Smooth muscle cell (in vitro differentiated cells): ENCODE results near the gene ARL13B. TPM values are rescaled to one million over a fixed set of nuclear protein-coding genes. Genes with fewer than 3 reads are reported as not detected.

Source experiments
- DNase-seq: peaks from one replicate; lab custom pipeline; 2025; ENCODE audit not compliant: unreplicated experiment; lab: John Stamatoyannopoulos, UW
- H2AFZ ChIP-seq: fragments of 200-600 bp; sonication (generic); 2 replicates; pipeline ENCODE4 v1.6.0; 2016; ENCODE audit warnings: antibody characterized with exemption, low read depth, mild to moderate bottlenecking
- H3F3A ChIP-seq: fragments of 200-600 bp; sonication (generic); 2 replicates; pipeline ENCODE4 v1.6.0; 2017; ENCODE audit warnings: antibody characterized with exemption, low read depth
- H3K27ac ChIP-seq: fragments of 200-600 bp; sonication (generic); 2 replicates; pipeline ENCODE4 v1.5.1; 2016; ENCODE audit warnings: low read depth, mild to moderate bottlenecking
- H3K27me3 ChIP-seq: fragments of 200-600 bp; sonication (generic); 2 replicates; pipeline ENCODE4 v1.6.1; 2016; ENCODE audit warnings: low read depth, mild to moderate bottlenecking
- H3K36me3 ChIP-seq: fragments of 200-600 bp; sonication (generic); 2 replicates; pipeline ENCODE4 v1.5.1; 2016; ENCODE audit warnings: low read depth
- H3K4me1 ChIP-seq: fragments of 200-600 bp; sonication (generic); 2 replicates; pipeline ENCODE4 v1.5.1; 2016; ENCODE audit warnings: low read depth
- H3K4me2 ChIP-seq: fragments of 200-600 bp; sonication (generic); 2 replicates; pipeline ENCODE4 v1.6.0; 2016; ENCODE audit warnings: mild to moderate bottlenecking
- H3K4me3 ChIP-seq: fragments of 200-600 bp; sonication (generic); 2 replicates; pipeline ENCODE4 v1.5.1; 2016; ENCODE audit warnings: mild to moderate bottlenecking
- H3K79me2 ChIP-seq: fragments of 200-600 bp; sonication (generic); 2 replicates; pipeline ENCODE4 v1.6.0; 2016; ENCODE audit warnings: low read depth, mild to moderate bottlenecking
- H3K9ac ChIP-seq: fragments of 200-600 bp; sonication (generic); 2 replicates; pipeline ENCODE4 v1.6.0; 2016; ENCODE audit warnings: low read depth
- H3K9me3 ChIP-seq: fragments of 200-600 bp; sonication (generic); replicated peaks from 2 replicates; pipeline ENCODE4 v1.5.1; 2016; ENCODE audit warnings: low read depth
- H4K20me1 ChIP-seq: fragments of 200-600 bp; sonication (generic); 2 replicates; pipeline ENCODE4 v1.6.0; 2016; ENCODE audit warnings: low read depth
- CTCF ChIP-seq: fragments of 200-600 bp; sonication (generic); IDR thresholded peaks from 2 replicates; pipeline ENCODE4 v1.5.1; 2017; ENCODE audit warnings: borderline replicate concordance, mild to moderate bottlenecking, antibody characterized with exemption; ENCODE audit not compliant: insufficient read depth, poor library complexity, severe bottlenecking
- WGBS: methylation state at CpG from one replicate; pipeline ENCODE4 v1.1.7; 2016; ENCODE audit warnings: low lambda C conversion rate; 5-methylcytosine and 5-hydroxymethylcytosine counted together
- polyA plus RNA-seq: library from polyadenylated mRNA; unstranded; fragments of >200 nt; fragmentation: Nextera tagmentation; extraction: Ambion mirVana; gene quantifications from 2 replicates; pipeline ENCODE4 v1.2.1, GENCODE V29; 2016
- total RNA-seq: library from RNA; depleted of rRNA; stranded (reverse); fragments of >200 nt; gene quantifications from 2 replicates; pipeline ENCODE4 v1.2.3, GENCODE V29; 2014

ARL13B gene
- total and polyA plus RNA-seq, 2 experiments from 2014 or later: 8.6 to 14.0 TPM

DNA sequence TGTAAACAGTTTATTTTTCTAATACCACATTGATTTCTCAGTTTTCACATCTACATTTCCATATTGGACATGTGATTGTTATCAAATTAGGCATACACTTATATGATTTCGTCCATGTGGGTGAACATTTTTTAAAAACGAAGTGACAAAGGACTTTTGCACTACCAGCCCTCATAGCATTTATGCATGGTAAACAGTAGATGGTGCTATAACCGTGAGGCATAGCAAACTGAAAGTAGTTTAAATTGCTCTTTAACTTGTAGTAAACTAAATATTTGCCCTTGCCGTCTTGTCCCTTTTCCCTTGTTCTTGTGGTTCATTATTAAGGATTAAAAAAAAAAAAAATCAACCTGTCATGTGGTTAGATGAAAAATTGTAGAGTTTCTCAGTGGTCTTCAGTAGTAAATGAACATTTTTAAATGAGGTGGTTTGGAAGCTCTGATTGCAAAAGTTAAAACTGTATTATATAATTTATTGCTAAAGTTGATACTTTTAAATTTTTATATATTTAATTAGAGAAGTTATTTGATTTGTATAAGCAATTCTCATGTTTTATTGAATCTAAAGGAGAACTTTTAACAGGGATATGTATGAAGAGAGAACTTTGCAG is 24.5 kb downstream of the ARL13B start:
- Histone ChIP-seq H3K4me2 (peak overlapping the region; percentile 86), H3K9me3 (no peaks in the 10 kb centered on the region), H3K27me3 (no peaks in the 10 kb centered on the region), H3K27ac (no peak overlapping the region), H3F3A (no peaks in the 10 kb centered on the region), H2AFZ (peak overlapping the region; percentile 76), H3K9ac (peak overlapping the region; percentile 70), H4K20me1 (no peaks in the 10 kb centered on the region), H3K36me3 (no peaks in the 10 kb centered on the region), H3K4me3 (peak overlapping the region; percentile 53), H3K79me2 (no peaks in the 10 kb centered on the region), H3K4me1 (peaks cover 4% of the 10 kb centered on the region)
- WGBS: 20% methylated on average over 4 of the region's 4 CpGs
- TF ChIP-seq CTCF: peak; percentile 73
- no peak for DNase-seq

- no peaks in the 10 kb centered on the region for H3K9me3 ChIP-seq
- H3K4me2 ChIP-seq: no peak overlapping the region
- no peaks in the 10 kb centered on the region for H4K20me1 ChIP-seq
- no peak overlapping the region for H3K9ac ChIP-seq
- H3K27me3 ChIP-seq: no peaks in the 10 kb centered on the region
- no peaks in the 10 kb centered on the region for H3F3A ChIP-seq
- no peak overlapping the region for H2AFZ ChIP-seq
- no peaks in the 10 kb centered on the region for H3K79me2 ChIP-seq
- TF ChIP-seq CTCF: no peak
- peaks cover 4% of the 10 kb centered on the region for H3K4me1 ChIP-seq
- no peak overlapping the region for H3K27ac ChIP-seq
- no peak for DNase-seq
- no peaks in the 10 kb centered on the region for H3K36me3 ChIP-seq
- 96% methylated on average over 2 of the region's 2 CpGs for WGBS
- no peak overlapping the region for H3K4me3 ChIP-seq
Measured at GRCh38 chr3:94008253-94008652, 28.3 kb downstream of the ARL13B start.

GRCh38 chr3:94009608-94010007 is 29.7 kb downstream of the ARL13B start:
- H3K4me2 ChIP-seq: no peak overlapping the region

More at GRCh38 chr3:94009608-94010007, 29.7 kb downstream of the ARL13B start:
- no peak overlapping the region for H3K27ac ChIP-seq
- WGBS: 91% methylated on average over 2 of the region's 2 CpGs
- no peak overlapping the region for H2AFZ ChIP-seq
- no peaks in the 10 kb centered on the region for H3K36me3 ChIP-seq
- no peak for TF ChIP-seq CTCF
- no peaks in the 10 kb centered on the region for H4K20me1 ChIP-seq
- DNase-seq: no peak
- H3K4me3 ChIP-seq: no peak overlapping the region
- H3K9me3 ChIP-seq: no peaks in the 10 kb centered on the region
- no peaks in the 10 kb centered on the region for H3K79me2 ChIP-seq
- H3K27me3 ChIP-seq: no peaks in the 10 kb centered on the region
- peaks cover 1% of the 10 kb centered on the region for H3K4me1 ChIP-seq
- no peak overlapping the region for H3K9ac ChIP-seq
- no peaks in the 10 kb centered on the region for H3F3A ChIP-seq
